ENCODE measurements around the gene ASXL1. TPM values are rescaled to one million over a fixed set of nuclear protein-coding genes. Genes with fewer than 3 reads are reported as not detected.

The ASXL1 gene
- total and polyA plus RNA-seq, 9 of the 15 experiments (the other 6 are each of a cell fraction or from before 2014, with no cell fraction given) = 6.5 to 65.3 (median 32.3) TPM

DNA sequence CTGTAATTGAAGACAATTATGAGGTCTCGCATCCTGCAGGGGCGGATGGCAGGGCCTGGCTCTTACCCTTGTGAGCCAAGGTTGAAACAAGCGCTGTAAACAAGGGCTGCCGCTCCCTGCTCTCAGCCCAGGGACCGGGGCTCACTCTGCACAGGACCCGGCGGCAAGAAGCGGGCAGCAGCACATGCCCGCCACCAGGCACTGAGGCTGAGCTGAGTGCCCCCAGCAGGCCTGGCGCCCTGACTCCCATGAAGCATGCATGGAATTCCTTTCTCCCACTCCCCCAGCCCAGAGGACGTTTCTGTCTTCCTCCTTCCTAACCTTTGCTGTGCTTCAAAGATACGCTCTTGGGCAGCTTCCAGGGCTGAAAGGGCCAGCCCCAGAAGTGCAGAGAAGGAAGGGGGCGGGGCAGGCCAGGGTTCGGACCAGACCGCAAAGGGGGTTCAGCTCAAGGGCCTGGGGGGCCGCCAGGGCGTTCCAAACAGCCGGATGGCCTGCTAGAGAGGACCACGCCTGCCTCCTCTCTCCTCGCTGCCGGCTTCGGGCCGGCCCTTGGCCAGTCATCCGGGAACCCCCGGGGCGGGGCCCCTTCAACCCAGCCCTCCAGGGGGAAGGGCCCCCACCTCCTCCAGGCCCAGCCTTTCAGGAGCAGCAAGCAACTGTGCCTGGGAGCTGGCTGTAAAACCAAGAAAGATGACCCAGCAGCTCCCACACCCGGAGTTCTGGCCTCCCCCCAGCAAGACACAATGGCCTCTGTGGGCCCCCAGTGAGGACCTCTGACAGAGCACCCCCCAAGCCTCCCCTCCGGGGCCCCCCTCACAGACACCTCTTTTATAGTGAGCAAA lies 117.1 kb downstream of the ASXL1 start (continued):
- TF ChIP-seq, protein P1, sequence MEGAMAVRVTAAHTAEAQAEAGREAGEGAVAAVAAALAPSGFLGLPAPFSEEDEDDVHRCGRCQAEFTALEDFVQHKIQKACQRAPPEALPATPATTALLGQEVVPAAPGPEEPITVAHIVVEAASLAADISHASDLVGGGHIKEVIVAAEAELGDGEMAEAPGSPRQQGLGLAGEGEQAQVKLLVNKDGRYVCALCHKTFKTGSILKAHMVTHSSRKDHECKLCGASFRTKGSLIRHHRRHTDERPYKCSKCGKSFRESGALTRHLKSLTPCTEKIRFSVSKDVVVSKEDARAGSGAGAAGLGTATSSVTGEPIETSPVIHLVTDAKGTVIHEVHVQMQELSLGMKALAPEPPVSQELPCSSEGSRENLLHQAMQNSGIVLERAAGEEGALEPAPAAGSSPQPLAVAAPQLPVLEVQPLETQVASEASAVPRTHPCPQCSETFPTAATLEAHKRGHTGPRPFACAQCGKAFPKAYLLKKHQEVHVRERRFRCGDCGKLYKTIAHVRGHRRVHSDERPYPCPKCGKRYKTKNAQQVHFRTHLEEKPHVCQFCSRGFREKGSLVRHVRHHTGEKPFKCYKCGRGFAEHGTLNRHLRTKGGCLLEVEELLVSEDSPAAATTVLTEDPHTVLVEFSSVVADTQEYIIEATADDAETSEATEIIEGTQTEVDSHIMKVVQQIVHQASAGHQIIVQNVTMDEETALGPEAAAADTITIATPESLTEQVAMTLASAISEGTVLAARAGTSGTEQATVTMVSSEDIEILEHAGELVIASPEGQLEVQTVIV (CRISPR knock-in tag; IDR thresholded peaks at IDR 0.05; ENCODE audit: borderline replicate concordance) = no peak
- TF ChIP-seq, protein P2, sequence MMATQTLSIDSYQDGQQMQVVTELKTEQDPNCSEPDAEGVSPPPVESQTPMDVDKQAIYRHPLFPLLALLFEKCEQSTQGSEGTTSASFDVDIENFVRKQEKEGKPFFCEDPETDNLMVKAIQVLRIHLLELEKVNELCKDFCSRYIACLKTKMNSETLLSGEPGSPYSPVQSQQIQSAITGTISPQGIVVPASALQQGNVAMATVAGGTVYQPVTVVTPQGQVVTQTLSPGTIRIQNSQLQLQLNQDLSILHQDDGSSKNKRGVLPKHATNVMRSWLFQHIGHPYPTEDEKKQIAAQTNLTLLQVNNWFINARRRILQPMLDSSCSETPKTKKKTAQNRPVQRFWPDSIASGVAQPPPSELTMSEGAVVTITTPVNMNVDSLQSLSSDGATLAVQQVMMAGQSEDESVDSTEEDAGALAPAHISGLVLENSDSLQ (IDR thresholded peaks at IDR 0.05) = no peak
- no peak for TF ChIP-seq ASH1L (IDR thresholded peaks at IDR 0.05; ENCODE audit: borderline replicate concordance, low read depth, partially characterized antibody)
- peak; percentile 75 for TF ChIP-seq NFATC3 (IDR thresholded peaks at IDR 0.05)
- TF ChIP-seq SNRNP70 (optimal IDR thresholded peaks at IDR 0.05; ENCODE audit: low read depth, low read length) = no peak
- TF ChIP-seq ZNF24 (IDR thresholded peaks at IDR 0.05) = no peak
- TF ChIP-seq DNMT1 (IDR thresholded peaks at IDR 0.05) = no peak
- TF ChIP-seq, protein P3, sequence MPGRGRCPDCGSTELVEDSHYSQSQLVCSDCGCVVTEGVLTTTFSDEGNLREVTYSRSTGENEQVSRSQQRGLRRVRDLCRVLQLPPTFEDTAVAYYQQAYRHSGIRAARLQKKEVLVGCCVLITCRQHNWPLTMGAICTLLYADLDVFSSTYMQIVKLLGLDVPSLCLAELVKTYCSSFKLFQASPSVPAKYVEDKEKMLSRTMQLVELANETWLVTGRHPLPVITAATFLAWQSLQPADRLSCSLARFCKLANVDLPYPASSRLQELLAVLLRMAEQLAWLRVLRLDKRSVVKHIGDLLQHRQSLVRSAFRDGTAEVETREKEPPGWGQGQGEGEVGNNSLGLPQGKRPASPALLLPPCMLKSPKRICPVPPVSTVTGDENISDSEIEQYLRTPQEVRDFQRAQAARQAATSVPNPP (IDR thresholded peaks at IDR 0.05; ENCODE audit: borderline replicate concordance, insufficient read depth, insufficient read length) = no peak
- no peak for TF ChIP-seq KDM1A (IDR thresholded peaks at IDR 0.05)
- peak; percentile 54; the same call in 1 of the 2 replicates for TF ChIP-seq GABPB1 (CRISPR knock-in tag; IDR thresholded peaks at IDR 0.05)
- TF ChIP-seq ZKSCAN3 (CRISPR knock-in tag; IDR thresholded peaks at IDR 0.05) = no peak
- TF ChIP-seq POLR3A (IDR thresholded peaks at IDR 0.05; ENCODE audit: borderline replicate concordance, extremely low read depth, insufficient read depth, insufficient read length) = no peak
- no peak for TF ChIP-seq NFIX (CRISPR knock-in tag; IDR thresholded peaks at IDR 0.05; ENCODE audit: low read depth)
- no peak for TF ChIP-seq ZBTB17 (CRISPR knock-in tag; IDR thresholded peaks at IDR 0.05)
- peak; percentile 46; the same call in 1 of the 2 replicates for TF ChIP-seq CREM (IDR thresholded peaks at IDR 0.05; ENCODE audit: low read depth)
- TF ChIP-seq ZNF143 (CRISPR knock-in tag; IDR thresholded peaks at IDR 0.05) = no peak
- no peak for TF ChIP-seq ZNF695 (CRISPR knock-in tag; IDR thresholded peaks at IDR 0.05)
- no peak for TF ChIP-seq PURB (CRISPR knock-in tag; IDR thresholded peaks at IDR 0.05; ENCODE audit: low read depth)
- TF ChIP-seq CCAR2 (IDR thresholded peaks at IDR 0.05; ENCODE audit: low read depth, low read length) = no peak
- TF ChIP-seq, protein P4, sequence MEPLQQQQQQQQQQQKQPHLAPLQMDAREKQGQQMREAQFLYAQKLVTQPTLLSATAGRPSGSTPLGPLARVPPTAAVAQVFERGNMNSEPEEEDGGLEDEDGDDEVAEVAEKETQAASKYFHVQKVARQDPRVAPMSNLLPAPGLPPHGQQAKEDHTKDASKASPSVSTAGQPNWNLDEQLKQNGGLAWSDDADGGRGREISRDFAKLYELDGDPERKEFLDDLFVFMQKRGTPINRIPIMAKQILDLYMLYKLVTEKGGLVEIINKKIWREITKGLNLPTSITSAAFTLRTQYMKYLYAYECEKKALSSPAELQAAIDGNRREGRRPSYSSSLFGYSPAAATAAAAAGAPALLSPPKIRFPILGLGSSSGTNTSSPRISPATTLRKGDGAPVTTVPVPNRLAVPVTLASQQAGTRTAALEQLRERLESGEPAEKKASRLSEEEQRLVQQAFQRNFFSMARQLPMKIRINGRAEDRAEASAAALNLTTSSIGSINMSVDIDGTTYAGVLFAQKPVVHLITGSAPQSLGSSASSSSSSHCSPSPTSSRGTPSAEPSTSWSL (CRISPR knock-in tag; IDR thresholded peaks at IDR 0.05; ENCODE audit: borderline replicate concordance) = no peak
- TF ChIP-seq RFX7 (CRISPR knock-in tag; IDR thresholded peaks at IDR 0.05) = no peak
- no peak for TF ChIP-seq ZEB2 (IDR thresholded peaks at IDR 0.05)
- TF ChIP-seq BACH1 (tag; IDR thresholded peaks at IDR 0.05) = no peak
- no peak for TF ChIP-seq ARNT (IDR thresholded peaks at IDR 0.05)
- TF ChIP-seq ZNF347 (CRISPR knock-in tag; IDR thresholded peaks at IDR 0.05; ENCODE audit: low read depth) = no peak
